ENCODE data around the gene ISG20L2.

ISG20L2 gene

GRCh38 chr1:156740237-156740740, 11.7 kb upstream of the ISG20L2 start:
- no peak for DNase-seq

DNA sequence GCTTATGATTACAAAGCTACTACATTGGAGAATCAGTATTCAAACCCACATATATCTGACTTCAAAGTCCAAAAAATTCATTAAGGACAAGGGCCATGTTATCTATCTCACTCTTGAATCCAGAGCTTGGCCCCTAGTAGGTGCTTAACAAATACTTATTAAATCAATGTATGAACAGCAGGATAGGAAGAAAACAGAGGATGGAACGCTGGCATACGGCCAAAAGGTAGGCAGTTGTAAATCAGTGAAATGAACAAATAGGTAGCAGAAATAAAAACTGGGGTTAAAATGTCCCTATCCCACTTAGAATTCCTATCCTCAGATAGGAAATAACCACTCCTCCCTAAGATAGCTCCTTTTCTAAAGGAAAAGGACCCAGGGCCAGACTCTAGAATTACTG, 10.3 kb upstream of the ISG20L2 start:
- DNase-seq = no peak

DNA sequence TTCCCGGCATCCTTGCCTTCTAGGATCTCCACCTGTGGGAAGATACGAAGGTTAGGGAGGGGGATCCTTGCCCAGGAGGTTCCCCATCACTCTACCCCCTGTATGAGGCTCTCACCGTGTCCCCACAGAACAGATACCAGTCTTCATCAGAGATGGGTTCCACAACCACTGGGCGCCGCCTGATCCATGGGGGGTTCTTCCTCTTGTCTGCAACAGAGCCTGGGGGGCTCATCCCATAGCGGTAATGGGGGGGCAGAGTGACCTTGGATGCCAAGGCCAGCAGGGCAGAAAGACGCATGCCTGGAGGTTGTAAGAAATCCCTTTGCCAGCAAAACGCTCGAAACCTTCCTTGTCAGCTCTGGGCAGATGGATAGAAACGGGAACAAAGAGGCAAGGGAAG, 9.8 kb upstream of the ISG20L2 start:
- no peak for DNase-seq

DNA sequence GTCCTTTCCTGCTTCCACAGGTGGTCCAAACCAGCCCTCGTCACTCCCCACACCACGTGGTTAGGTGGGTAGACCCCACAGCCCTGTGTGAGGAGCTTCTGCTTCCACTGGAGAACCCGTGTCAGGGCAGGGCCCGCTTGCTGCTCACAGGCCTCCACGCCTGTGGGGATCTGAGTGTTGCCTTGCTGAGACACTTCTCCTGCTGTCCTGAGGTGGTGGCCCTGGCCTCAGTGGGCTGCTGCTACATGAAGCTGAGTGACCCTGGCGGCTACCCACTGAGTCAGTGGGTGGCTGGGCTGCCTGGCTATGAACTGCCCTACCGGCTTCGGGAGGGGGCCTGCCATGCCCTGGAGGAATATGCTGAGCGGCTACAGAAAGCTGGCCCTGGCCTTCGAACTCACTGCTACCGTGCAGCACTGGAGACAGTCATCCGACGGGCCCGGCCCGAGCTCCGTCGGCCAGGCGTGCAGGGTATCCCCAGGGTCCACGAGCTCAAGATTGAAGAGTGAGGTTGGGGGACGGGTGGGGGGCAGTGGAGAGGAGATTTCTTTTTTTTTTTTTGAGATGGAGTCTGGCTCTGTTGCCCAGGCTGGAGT, 5.5 kb upstream of the ISG20L2 start:
- no peak for DNase-seq

GRCh38 chr1:156727926-156728598, 504 bp downstream of the ISG20L2 start, which contains the start of gene METTL25B:
METTL25B (plus strand) TSS chr1:156728469; CDS start chr1:156729105, 636 bp downstream.
- DNase-seq = peak; percentile 84

GRCh38 chr1:156727492-156727891, 1.1 kb downstream of the ISG20L2 start:
- no peak for DNase-seq

GRCh38 chr1:156726549-156727226, 1.9 kb downstream of the ISG20L2 start:
- no peak for DNase-seq

GRCh38 chr1:156725683-156726280, 2.8 kb downstream of the ISG20L2 start:
- peak; percentile 92 for DNase-seq

DNA sequence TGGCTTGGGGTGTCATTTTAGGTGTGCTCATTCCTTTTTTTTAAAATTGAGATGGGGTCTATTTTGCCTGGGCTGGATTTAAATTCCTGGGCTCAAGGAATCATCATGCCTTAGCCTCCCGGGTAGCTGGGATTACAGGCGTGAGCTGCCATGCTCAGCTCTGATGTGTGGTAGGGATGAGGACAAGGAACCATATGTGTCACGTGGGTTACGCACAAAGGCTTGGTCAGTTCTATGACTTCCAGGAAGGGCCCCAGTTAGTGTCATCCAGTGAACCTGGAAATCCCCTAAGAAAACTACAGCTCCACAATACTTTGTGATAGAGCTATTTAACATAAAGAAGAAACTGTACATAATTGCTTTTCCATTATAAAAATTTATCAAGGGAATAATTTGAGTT, 7.0 kb downstream of the ISG20L2 start:
- no peak for DNase-seq

DNA sequence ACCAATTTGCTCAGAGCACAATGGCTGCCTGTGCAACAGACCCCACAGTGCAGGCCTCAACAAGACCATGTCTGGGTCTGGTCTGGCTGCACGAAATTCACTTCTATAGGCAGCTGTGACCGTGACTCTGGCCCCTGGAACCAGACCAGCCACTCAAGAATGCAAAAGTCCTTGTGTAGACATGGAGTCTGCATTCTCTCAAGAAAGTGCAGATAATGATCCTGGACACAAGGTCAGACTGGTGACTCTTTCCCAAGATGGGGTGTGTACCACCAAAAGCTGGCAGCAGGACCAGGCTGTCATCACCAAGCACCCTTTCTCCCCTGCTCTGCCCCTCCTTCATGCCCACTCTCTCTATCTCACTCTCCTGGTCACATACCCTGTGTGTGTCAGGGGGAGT, 7.4 kb downstream of the ISG20L2 start:
- no peak for DNase-seq

DNA sequence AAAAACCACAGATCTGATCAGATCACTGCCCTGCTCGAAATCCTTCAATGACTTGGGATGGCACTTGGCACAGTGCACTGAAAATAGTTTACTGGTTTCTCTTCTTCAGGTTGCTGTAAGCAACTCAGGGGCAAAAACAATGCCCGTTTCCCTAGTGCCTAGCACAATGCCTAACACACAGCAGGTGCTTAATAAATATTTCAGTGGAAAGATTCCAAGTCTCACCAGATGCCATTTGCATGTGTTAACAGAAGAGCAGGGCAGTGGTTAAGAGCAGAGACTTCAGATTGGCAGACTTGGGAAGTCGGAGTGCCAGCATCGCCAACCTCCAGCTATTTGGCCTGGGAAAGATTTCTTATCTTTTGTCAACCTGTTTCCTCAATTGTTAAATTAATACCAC, 11.2 kb downstream of the ISG20L2 start:
- DNase-seq = no peak

DNA sequence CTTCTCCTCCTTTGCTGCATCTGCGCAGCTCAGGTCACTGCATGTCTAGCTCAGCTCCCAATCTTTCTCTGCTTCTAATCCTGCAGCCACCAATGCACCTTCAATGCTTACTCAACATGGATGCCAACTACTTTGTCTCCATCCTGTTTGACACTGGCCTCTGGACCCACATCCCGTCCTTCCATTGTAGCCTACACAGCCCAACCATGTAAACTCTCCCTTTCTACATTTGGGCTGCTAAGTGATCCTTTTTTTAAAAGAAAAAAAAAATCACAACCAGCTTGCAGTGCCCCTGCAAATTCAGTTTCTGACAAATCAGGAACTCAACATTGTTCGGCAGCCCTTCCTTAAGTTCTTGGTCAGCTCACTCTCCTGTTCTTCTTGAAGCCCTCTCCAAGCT, 13.7 kb downstream of the ISG20L2 start:
- DNase-seq = no peak

DNA sequence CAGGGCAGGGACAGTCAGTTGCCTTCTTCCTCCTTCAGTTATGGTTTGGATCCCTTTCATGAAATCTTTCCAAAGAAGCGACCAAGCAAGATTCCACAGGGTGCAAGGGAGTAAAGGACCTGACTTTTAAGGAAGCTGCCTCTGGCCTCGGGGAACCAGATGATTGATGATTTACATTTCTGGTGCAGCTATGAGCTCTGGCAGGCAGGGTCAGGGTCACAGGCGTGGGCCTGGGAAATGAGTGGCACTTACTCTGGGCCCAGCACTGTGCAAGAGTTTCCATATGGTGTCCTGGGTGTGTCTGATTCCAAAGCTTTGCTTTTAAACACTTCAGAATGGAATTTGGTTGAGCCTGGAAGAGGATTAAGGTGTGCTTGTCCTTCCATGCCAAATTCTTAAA, 15.9 kb downstream of the ISG20L2 start:
- no peak for DNase-seq

GRCh38 chr1:156711011-156711817, 17.4 kb downstream of the ISG20L2 start:
- no peak for DNase-seq

- no peak for DNase-seq
These were observed 18.6 kb downstream of the ISG20L2 start for GRCh38 chr1:156709757-156710489.

GRCh38 chr1:156709031-156709430, 19.5 kb downstream of the ISG20L2 start:
- DNase-seq = no peak

- no peak for DNase-seq
These were observed 20.3 kb downstream of the ISG20L2 start for GRCh38 chr1:156708218-156708661.

DNA sequence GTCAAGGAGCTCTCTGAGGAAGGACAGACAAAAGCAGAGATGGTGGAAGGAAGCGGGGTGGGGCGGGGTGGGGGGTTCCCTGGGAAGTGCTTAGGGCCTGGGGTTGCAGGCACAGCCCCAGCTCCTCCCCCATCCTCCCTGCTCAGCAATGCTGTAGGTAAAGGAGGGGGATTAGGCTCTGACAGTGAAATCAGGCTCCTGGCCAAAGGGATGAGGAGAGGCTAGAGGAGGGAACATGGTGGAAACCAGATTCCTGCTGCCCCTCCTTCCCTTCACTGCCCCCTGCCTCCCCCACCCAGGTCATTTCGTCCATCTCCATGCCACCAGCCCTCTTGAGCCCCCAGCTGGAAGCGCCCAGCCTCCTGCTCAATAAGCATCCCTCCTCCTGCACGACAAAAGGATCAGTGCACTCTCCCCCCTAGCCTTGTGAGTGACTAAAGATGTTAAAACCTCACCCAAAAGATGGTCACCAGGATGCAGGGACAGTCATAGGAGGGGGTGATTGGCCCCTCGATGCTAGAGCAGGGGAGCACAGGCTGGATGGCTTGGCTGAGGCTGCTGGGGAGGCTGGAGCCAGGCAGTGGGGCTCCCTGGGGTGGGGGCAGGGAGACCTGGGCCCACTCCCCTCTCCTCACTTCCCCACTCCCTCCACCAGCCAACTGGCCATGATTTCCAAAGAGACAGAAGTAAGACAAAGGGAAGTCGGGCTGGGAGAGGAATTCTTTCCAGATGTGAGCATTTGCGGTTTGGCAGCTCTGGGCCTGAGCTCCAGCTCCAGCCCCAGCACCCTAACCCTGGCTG, 20.9 kb downstream of the ISG20L2 start:
- no peak for DNase-seq

DNA sequence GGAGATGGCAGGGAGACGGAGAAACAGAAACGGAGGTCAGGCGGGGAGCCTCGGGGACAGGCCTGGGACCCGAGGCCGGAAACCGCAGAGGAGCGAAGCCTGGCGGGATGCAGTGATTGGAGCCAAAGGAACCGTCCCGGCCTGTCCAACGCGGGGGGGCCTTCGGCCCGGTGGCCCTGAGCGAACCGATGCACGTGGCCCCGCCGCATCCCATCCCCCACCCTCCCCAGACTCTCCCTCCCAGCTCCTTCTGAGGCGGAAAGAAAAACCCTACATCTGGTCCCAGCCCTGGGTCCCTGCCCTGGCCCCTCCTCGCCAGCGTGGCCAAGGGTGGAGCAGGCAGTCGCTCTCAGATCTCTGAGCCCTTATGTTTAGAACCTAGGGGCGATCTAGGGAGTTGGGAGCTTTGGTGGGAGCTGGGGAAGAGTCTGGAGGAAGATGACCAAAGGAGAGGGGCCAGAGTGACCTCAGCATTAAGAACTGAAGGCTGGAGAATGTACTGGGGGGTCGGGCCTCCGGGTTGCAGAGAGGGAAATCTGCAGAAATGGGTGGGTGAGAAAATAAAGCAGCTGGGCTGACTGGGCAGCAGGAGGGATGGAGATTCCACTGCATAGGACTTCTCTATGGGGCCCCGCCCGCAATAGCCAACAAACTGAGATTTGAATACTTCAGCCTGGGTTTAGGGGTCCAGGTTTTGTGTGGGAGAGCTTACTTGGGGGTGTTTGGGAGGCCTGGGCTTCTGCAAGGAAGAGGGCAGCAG, 21.7 kb downstream of the ISG20L2 start:
- DNase-seq = no peak
